Stimulated activated memory B cell treated with anti-CD40 and anti-IgM and Interleukin-4, amounts not matched to agents 10 μg/mL and 1 μg/mL and 100 μg/mL, for 72 hours (primary cell): Measurements from ENCODE around the gene GSE1.
A peak's percentile ranks its signal among the peaks of the same experiment; 100 is the strongest.

ENCODE experiments used
- ATAC-seq: fragments of 150-1000 bp; cut with Tn5 transposase; 2 replicates; pipeline ENCODE4 v1.10.0; 2021
- H3K27ac Mint-ChIP-seq: one replicate; pipeline ENCODE4 v1.8.0; 2022; ENCODE audit warnings: mild to moderate bottlenecking, mixed read lengths
- H3K27me3 Mint-ChIP-seq: one replicate; pipeline ENCODE4 v1.8.0; 2022; ENCODE audit warnings: mixed read lengths
- H3K36me3 Mint-ChIP-seq: one replicate; pipeline ENCODE4 v1.8.0; 2022; ENCODE audit warnings: mixed read lengths
- H3K4me1 Mint-ChIP-seq: one replicate; pipeline ENCODE4 v1.8.0; 2022; ENCODE audit warnings: mixed read lengths
- H3K4me3 Mint-ChIP-seq: one replicate; pipeline ENCODE4 v1.8.0; 2022; ENCODE audit warnings: mild to moderate bottlenecking, moderate library complexity, mixed read lengths
- H3K9me3 Mint-ChIP-seq: one replicate; pipeline ENCODE4 v1.8.0; 2022; ENCODE audit warnings: mixed read lengths

GSE1 gene

DNA sequence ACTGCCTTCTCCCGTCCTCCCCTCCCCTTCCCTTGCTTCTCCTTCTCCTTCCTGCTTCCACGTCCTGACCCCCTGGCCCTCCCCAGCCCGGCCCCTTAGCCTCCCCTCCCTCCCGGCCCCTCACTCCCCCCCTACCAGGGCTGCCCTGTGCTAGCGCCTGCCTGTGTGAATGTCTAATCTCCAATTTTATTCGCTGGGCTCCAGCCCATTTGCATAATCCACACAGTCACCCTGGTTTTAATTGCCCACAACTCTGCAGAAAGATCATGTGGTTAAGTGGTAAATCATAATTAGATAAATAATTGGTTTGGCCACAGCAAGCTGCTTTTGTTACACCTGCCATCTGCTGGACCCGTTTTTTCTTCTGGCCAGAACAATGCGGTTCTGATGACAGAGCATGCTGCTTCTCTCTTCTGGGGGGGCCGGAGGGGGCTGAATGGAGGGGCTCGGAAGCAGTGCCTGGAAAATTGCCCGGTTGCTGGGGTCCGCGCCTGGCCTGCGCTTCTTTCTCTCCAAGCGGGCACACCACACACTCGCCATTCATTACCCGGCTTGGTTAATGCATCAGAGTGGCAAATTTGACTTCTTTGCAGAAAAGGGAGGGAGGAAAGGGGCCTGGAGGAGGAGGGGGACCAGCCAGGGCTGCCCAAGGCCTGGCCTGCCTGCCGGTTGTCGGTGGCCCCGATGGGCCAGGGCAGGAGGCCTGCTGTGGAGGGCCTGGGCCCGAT, 19.5 kb upstream of the GSE1 start:
- no peak for ATAC-seq
- no peak overlapping the region for H3K4me3 Mint-ChIP-seq
- no peaks in the 10 kb centered on the region for H3K9me3 Mint-ChIP-seq
- H3K27ac Mint-ChIP-seq, result no peak overlapping the region
- H3K36me3 Mint-ChIP-seq, result peaks cover 20% of the 10 kb centered on the region
- H3K27me3 Mint-ChIP-seq, result no peaks in the 10 kb centered on the region
- peaks cover 35% of the 10 kb centered on the region for H3K4me1 Mint-ChIP-seq

DNA sequence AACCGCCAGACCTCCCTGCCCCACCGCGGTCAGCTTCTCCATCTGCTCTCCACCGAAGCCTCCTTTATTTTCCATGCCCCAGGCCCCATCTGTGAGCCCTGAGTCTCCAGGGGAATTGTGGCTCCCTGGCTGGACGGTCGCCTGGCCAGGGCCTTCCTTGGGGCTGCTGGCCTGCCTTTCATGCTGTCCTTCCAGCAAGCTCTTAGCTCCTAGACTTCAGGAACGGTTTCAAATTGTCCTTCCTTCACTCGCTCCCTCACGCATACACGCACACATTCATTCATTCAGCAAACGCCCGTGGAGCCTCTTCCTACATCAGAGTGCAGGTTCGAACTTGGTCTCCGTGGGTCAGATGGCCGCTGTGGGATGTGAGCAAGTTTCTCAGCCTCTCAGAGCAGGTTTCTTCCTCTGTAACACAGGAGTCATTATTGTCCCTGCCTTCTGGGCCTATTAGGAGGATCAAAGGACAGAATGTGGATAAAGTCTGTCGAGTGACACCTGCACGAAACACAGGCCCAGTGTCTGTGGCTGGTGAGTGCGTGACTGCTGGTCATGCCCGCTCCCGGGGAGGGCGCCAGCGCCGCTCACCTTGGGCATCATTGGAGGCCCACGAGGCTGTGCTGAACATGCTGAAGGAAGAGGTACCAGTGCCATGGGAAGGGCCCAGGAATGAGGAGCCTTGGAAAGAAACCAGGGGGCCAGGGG, 18.7 kb upstream of the GSE1 start:
- peaks cover 20% of the 10 kb centered on the region for H3K36me3 Mint-ChIP-seq
- ATAC-seq, result no peak
- H3K27me3 Mint-ChIP-seq, result no peaks in the 10 kb centered on the region
- peaks cover 42% of the 10 kb centered on the region for H3K4me1 Mint-ChIP-seq
- H3K9me3 Mint-ChIP-seq, result no peaks in the 10 kb centered on the region
- no peak overlapping the region for H3K27ac Mint-ChIP-seq
- H3K4me3 Mint-ChIP-seq, result no peak overlapping the region

DNA sequence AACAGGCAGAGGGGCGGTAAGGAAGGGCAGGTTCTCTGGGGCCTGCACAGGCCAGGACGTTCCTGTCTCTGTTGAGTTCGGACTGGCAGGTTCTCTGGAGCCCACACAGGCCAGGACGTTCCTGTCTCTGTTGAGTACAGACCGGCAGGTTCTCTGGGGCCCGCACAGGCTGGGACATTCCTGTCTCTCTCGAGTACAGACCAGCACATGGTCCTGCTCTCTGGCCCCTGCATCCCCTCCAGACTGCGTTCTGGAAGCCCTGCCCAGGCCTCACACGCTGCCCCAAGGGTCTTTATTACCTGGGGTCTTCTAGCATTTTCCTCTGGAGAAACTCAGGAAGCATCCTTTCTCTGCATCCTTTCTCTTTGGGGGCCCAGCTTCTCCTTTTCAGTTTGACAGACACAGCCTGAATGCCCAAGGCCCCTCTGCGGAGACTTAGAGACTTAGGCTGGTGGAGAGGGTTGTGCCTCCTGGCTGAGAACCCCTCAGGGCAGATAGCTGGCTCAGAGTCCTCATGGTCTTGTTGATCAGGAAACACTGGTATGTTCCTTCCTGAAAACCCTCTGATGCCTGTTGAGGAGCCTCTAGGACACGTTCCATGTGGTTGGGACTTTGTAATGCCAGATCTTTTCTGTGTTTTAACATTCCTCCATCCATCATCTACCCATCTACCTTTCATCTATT, 18.0 kb upstream of the GSE1 start:
- ATAC-seq, result peak; percentile 24
- H3K4me1 Mint-ChIP-seq, result peaks cover 49% of the 10 kb centered on the region
- H3K4me3 Mint-ChIP-seq, result no peak overlapping the region
- no peak overlapping the region for H3K27ac Mint-ChIP-seq
- H3K36me3 Mint-ChIP-seq, result peaks cover 20% of the 10 kb centered on the region
- H3K9me3 Mint-ChIP-seq, result no peaks in the 10 kb centered on the region
- no peaks in the 10 kb centered on the region for H3K27me3 Mint-ChIP-seq

DNA sequence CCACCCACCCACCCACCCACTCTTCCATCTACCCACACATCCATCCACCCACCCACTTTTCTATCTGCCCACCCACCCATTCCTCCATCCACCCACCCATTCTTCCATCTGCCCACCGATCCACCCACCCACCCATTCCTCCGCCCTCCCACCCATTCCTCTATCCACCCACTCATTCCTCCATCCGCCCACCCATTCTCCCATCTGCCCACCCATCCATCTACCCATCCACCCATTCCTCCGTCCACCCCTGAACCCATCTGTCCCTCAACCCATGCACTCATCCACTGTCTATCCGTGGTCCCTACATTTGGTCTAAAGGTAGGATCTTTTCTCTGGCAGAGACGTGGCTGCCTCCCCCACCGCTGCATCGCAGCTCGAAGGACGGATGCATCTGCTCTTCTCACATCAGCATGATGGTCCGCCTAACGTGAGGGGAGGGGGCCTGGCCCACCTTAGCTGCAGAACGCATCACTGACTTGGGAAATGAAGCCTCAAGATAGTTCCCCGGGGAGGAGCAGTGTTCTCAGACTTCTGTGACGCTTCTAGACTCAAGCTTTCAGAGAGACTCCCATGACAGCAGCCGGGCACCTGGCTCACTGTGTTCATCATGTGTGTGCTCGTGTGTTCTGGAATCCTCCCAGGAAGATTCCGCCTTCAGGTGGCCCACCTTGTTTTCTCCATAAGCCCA, 17.2 kb upstream of the GSE1 start:
- Mint-ChIP-seq H3K4me1 (peaks cover 58% of the 10 kb centered on the region), H3K4me3 (no peak overlapping the region), H3K27me3 (no peaks in the 10 kb centered on the region), H3K27ac (peak overlapping the region; percentile 5), H3K9me3 (no peaks in the 10 kb centered on the region), H3K36me3 (peaks cover 20% of the 10 kb centered on the region)
- no peak for ATAC-seq

- Mint-ChIP-seq H3K4me1 (peaks cover 74% of the 10 kb centered on the region), H3K36me3 (peaks cover 20% of the 10 kb centered on the region), H3K27ac (peak overlapping the region; percentile 54), H3K9me3 (no peaks in the 10 kb centered on the region), H3K4me3 (no peak overlapping the region), H3K27me3 (no peaks in the 10 kb centered on the region)
- ATAC-seq, result no peak
Measured at GRCh38 chr16:85598141-85598540, 15.0 kb upstream of the GSE1 start.

GRCh38 chr16:85600078-85600477, 13.0 kb upstream of the GSE1 start:
- Mint-ChIP-seq H3K36me3 (peaks cover 15% of the 10 kb centered on the region), H3K4me3 (no peak overlapping the region), H3K4me1 (peaks cover 67% of the 10 kb centered on the region), H3K27ac (peak overlapping the region; percentile 64), H3K9me3 (no peaks in the 10 kb centered on the region), H3K27me3 (no peaks in the 10 kb centered on the region)
- no peak for ATAC-seq

DNA sequence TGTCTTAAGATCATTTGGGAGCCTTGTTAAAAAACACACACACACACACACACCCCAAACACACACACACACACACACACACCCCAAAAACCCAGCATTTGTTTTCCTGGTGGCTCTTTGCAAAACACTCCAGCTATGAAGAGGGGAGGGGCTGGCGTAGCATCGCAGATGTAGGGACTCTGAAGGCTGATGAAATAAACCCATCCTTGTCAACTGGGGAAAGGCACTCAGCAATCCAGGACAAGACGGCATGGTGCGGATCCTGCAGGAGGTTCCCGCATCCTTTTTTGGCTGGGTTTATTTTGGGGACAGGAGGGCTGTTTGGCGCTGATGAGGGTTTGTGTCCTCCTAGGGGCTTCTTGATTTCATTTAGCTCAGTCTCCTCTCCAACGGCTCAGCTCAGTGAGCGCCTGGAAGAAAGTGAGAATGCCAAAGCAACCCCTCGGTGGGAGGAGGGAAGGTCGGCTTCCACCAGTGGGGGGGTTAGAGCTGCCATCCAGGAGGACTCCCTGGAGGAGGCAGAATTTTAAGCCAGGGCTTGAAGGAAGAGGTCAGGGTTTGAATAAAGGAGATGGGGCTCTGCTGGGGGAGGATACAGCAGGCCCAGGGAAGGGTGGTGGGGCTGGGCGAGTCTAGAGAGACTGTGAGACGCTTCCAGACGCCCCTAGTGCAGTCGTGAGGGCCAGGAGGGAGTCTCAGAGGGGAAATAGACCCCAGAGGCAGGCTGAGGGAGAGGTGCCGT, 12.4 kb upstream of the GSE1 start:
- ATAC-seq, result no peak
- Mint-ChIP-seq H3K9me3 (no peaks in the 10 kb centered on the region), H3K27ac (peak overlapping the region; percentile 64), H3K27me3 (no peaks in the 10 kb centered on the region), H3K36me3 (peaks cover 10% of the 10 kb centered on the region), H3K4me1 (peaks cover 67% of the 10 kb centered on the region), H3K4me3 (no peak overlapping the region)

DNA sequence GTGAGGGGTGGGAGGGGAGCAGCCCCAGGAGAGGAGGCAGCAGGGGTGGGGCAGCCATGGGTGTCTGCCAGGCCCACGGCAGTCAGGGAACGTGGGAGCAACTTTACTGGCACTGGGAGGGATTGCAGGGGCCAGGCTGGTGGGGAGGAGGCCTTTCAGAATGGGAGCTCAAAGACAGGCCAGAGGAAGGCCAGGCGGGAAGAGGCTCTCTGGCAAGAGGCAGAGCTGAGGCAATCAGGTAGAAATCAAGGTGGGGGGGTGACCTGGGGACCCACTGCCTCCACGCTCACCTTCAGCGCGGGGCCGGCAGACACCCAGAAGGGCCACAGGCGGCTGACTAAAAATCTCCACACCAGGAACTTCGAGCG, 11.9 kb upstream of the GSE1 start:
- no peak overlapping the region for H3K4me3 Mint-ChIP-seq
- H3K27ac Mint-ChIP-seq, result peak overlapping the region; percentile 64
- H3K9me3 Mint-ChIP-seq, result no peaks in the 10 kb centered on the region
- peaks cover 4% of the 10 kb centered on the region for H3K36me3 Mint-ChIP-seq
- H3K27me3 Mint-ChIP-seq, result no peaks in the 10 kb centered on the region
- ATAC-seq, result no peak
- peaks cover 67% of the 10 kb centered on the region for H3K4me1 Mint-ChIP-seq

DNA sequence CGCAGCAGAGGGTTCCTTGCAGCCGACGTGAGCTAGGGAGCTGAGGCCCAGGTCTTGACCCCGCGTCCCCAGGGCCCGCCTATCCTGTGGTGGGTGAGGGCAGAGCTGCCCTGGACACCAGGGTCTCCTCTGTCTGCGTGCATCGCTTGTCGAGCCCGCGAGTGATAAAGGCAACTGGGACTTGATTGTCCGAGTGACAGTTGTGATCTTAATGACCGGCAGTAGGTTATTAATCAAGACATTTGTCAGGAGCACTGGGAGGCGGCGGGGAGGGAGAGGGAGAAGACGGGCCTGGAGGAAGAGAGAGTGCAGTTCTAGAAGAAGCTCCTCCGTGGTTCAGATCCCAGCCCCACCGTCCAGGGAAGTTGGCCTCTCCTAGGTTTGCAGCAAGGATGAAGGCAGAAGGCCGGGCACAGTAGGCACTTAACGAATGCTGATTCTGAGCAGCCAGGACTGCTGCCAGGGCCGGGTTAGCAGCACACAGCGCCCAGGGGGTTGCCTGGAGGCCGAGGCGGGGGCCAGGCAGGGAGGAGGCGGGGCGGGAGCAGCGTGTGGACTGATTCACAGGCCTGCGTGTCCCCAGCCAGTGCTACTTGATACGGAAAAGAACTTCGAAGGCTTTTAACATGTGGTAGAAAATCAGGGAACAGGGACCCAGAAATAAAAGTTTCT, 11.3 kb upstream of the GSE1 start:
- H3K9me3 Mint-ChIP-seq, result no peaks in the 10 kb centered on the region
- no peak for ATAC-seq
- no peaks in the 10 kb centered on the region for H3K36me3 Mint-ChIP-seq
- no peaks in the 10 kb centered on the region for H3K27me3 Mint-ChIP-seq
- peaks cover 67% of the 10 kb centered on the region for H3K4me1 Mint-ChIP-seq
- no peak overlapping the region for H3K4me3 Mint-ChIP-seq
- H3K27ac Mint-ChIP-seq, result peak overlapping the region; percentile 64

- Mint-ChIP-seq H3K4me1 (peaks cover 74% of the 10 kb centered on the region), H3K9me3 (no peaks in the 10 kb centered on the region), H3K27ac (peak overlapping the region; percentile 64), H3K36me3 (no peaks in the 10 kb centered on the region), H3K4me3 (no peak overlapping the region), H3K27me3 (no peaks in the 10 kb centered on the region)
- no peak for ATAC-seq
Measured at GRCh38 chr16:85602402-85603202, 10.5 kb upstream of the GSE1 start.

DNA sequence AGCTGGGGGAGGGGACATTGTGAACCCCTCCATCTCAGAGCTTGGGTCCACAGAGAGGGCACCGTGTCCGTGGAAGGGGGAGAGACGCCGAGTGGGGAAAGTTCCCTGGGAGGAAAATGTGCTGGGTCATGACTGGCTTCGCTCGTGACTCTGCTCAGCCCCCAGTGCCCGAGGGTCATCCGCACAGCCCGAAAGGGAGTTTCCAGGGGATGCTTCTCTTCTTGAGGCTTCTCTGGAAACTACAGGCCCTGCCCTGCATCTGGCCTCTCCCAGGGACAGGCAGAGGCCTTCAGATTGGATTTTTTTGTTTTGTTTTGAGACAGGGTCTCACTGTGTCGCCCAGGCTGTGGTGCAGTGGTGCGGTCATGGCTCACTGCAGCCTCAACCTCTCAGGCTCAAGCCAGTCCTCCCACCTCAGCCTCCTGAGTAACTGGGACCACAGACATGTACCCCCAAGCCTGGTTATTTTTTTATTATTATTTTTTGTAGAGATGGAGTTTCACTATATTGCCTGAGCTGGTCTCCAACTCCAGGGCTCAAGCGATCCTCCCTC, 9.8 kb upstream of the GSE1 start:
- H3K27me3 Mint-ChIP-seq, result no peaks in the 10 kb centered on the region
- H3K4me3 Mint-ChIP-seq, result no peak overlapping the region
- H3K4me1 Mint-ChIP-seq, result peaks cover 77% of the 10 kb centered on the region
- no peak for ATAC-seq
- no peaks in the 10 kb centered on the region for H3K36me3 Mint-ChIP-seq
- H3K9me3 Mint-ChIP-seq, result no peaks in the 10 kb centered on the region
- H3K27ac Mint-ChIP-seq, result peak overlapping the region; percentile 64

DNA sequence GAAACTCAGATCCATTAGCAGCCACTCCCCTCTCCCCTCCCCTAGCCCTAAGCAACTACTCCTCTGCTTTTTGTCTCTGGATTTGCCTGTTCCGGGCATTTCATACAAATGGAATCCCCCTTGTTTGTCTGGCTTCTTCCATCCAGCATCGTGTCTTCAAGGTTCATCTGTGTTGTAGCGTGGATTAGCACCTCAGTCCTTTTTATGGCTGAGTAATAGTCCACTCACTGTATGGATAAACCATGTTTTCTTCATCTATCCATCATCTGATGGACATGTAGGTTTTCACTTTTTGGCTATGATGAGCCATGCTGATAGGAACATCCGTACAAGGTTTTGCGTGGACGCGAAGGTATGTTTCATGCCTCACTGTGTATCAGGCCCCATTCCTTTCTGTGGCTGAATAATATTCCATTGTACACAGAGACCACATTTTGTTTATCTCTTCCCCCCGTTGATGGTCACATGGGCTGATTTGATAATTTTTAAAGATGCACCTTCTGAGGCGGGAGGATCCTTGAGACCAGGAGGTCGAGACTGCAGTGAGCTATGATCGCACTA, 8.9 kb upstream of the GSE1 start:
- no peak for ATAC-seq
- H3K36me3 Mint-ChIP-seq, result no peaks in the 10 kb centered on the region
- no peak overlapping the region for H3K4me3 Mint-ChIP-seq
- H3K27ac Mint-ChIP-seq, result no peak overlapping the region
- H3K4me1 Mint-ChIP-seq, result peaks cover 79% of the 10 kb centered on the region
- H3K9me3 Mint-ChIP-seq, result no peaks in the 10 kb centered on the region
- H3K27me3 Mint-ChIP-seq, result no peaks in the 10 kb centered on the region
